OCI-LY3 (cell line): ENCODE data around the gene ERBB4.

Experiments
- H2AFZ ChIP-seq: fragments of 200-600, 300-600 bp; shearing (Covaris generic); 2 replicates; pipeline ENCODE4 v1.6.0; 2014; ENCODE audit warnings: antibody characterized with exemption, low read depth, low read length
- H3K27ac ChIP-seq: fragments of 200-600, 300-600 bp; sonication (generic); 2 replicates; pipeline ENCODE4 v1.5.1; 2014; ENCODE audit warnings: mild to moderate bottlenecking, low read length, moderate library complexity, mixed read lengths
- H3K27me3 ChIP-seq: fragments of 200-600, 300-600 bp; sonication (generic); 2 replicates; pipeline ENCODE4 v1.6.1; 2014; ENCODE audit warnings: low read depth, low read length, mixed read lengths
- H3K36me3 ChIP-seq: fragments of 200-600, 300-600 bp; sonication (generic); replicated peaks from 2 replicates; pipeline ENCODE3; 2014; ENCODE audit warnings: low read depth, low read length, mixed read lengths
- H3K4me1 ChIP-seq: fragments of 300-600, 200-600 bp; sonication (generic); 2 replicates; pipeline ENCODE4 v1.6.1; 2014; ENCODE audit warnings: low read length, mixed read lengths
- H3K4me2 ChIP-seq: fragments of 200-600, 300-600 bp; sonication (generic); 2 replicates; pipeline ENCODE4 v1.6.1; 2014; ENCODE audit warnings: low read length, mixed read lengths
- H3K4me3 ChIP-seq: fragments of 300-600, 200-600 bp; sonication (generic); 2 replicates; pipeline ENCODE4 v1.5.1; 2014; ENCODE audit warnings: antibody characterized with exemption, mild to moderate bottlenecking, low read length, moderate library complexity
- H3K79me2 ChIP-seq: fragments of 300-600, 200-600 bp; shearing (Covaris generic); 2 replicates; pipeline ENCODE4 v1.6.1; 2014; ENCODE audit warnings: mild to moderate bottlenecking, low read length, mixed read lengths
- H3K9ac ChIP-seq: fragments of 300-600, 200-600 bp; shearing (Covaris generic); 2 replicates; pipeline ENCODE4 v1.6.0; 2014; ENCODE audit warnings: mild to moderate bottlenecking, low read length, moderate library complexity
- H3K9me3 ChIP-seq: fragments of 200-600, 300-600 bp; shearing (Covaris generic); 2 replicates; pipeline ENCODE4 v1.6.1; 2014; ENCODE audit warnings: low read length, mixed read lengths; ENCODE audit not compliant: insufficient read depth
- H4K20me1 ChIP-seq: fragments of 200-600, 300-600 bp; sonication (generic); 2 replicates; pipeline ENCODE4 v1.6.1; 2016; ENCODE audit warnings: low read length, mixed read lengths; ENCODE audit not compliant: insufficient read depth
- EZH2phosphoT487 ChIP-seq: fragments of 200-600 bp; shearing (Covaris generic); IDR thresholded peaks from 2 replicates; pipeline ENCODE4 v1.6.1; 2018; ENCODE audit warnings: antibody characterized with exemption, mixed run types, low read depth
- TF ChIP-seq, protein P1 (sequence below): fragments of 200-600, 300-600 bp; sonication (generic); IDR thresholded peaks from 2 replicates; pipeline ENCODE4 v1.5.1; 2014; ENCODE audit warnings: antibody characterized with exemption, low read length, low read depth

ERBB4 gene

DNA sequence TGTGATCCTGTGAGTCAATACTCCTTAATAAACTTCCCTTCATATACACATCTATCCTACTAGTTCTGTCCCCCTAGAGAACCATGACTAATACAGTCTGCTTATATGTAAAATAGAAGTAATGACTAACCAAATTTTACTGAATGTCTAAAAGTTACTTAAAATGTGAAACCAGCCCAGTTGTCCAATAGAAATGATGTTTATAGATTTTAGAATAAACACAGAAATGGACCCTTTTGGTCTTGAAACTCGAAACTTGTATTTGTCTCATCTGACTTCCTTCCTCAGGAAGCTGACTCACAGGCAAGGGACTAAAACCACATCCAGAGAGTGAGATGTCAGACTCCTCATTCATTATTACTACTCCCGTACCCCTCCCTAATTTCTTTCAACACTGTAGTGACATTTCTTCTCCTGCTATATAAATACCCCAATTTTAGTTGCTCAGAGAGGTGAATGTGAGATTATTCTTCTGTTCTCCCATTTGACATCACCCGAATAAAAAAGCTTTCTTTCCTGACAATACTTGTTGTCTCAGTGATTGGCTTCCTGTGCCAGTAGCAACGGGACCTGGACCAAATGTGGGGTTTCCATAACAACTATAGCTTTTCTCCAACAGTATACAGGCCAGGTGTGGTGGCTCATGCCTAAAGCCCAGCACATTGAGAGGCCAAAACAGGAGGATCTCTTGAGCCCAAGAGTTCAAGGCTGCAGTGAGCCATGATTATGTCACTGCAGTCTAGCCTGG lies 486.0 kb downstream of the ERBB4 start:
- H3K27me3 ChIP-seq: no peaks in the 10 kb centered on the region
- no peak overlapping the region for H3K4me3 ChIP-seq
- peaks cover 8% of the 10 kb centered on the region; the same call in 1 of the 2 replicates for H3K9me3 ChIP-seq
- no peak for TF ChIP-seq EZH2phosphoT487
- TF ChIP-seq, protein P1, sequence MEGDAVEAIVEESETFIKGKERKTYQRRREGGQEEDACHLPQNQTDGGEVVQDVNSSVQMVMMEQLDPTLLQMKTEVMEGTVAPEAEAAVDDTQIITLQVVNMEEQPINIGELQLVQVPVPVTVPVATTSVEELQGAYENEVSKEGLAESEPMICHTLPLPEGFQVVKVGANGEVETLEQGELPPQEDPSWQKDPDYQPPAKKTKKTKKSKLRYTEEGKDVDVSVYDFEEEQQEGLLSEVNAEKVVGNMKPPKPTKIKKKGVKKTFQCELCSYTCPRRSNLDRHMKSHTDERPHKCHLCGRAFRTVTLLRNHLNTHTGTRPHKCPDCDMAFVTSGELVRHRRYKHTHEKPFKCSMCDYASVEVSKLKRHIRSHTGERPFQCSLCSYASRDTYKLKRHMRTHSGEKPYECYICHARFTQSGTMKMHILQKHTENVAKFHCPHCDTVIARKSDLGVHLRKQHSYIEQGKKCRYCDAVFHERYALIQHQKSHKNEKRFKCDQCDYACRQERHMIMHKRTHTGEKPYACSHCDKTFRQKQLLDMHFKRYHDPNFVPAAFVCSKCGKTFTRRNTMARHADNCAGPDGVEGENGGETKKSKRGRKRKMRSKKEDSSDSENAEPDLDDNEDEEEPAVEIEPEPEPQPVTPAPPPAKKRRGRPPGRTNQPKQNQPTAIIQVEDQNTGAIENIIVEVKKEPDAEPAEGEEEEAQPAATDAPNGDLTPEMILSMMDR: no peak
- H4K20me1 ChIP-seq: no peaks in the 10 kb centered on the region
- no peak overlapping the region for H3K4me2 ChIP-seq
- no peak overlapping the region for H3K27ac ChIP-seq
- H3K4me1 ChIP-seq: peaks cover 6% of the 10 kb centered on the region; the same call in 1 of the 2 replicates
- H3K36me3 ChIP-seq: peaks cover 3% of the 10 kb centered on the region
- no peaks in the 10 kb centered on the region for H3K79me2 ChIP-seq
- H3K9ac ChIP-seq: no peak overlapping the region
- no peak overlapping the region for H2AFZ ChIP-seq

DNA sequence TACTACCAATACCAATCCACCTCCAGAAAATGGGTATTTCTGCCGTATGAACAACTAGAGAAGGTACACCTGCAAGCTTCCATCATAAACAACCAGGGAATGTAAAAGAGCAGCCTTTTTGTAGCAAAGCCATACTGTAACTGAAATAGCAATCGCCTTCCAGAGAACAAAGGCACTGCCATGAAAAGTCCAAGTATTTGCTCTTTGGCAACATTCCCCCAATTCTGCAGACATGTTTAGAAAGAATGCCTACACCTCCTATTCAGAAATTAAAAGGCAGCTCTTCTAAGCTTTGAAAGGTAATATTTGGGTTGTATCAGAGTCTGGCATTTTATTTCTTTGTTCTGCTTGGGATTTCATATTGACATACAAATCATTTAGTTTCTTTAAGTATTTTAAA lies 487.7 kb downstream of the ERBB4 start:
- Histone ChIP-seq H3K4me1 (peaks cover 6% of the 10 kb centered on the region; the same call in 1 of the 2 replicates), H2AFZ (no peak overlapping the region), H3K9me3 (peaks cover 8% of the 10 kb centered on the region; the same call in 1 of the 2 replicates), H3K27me3 (no peaks in the 10 kb centered on the region), H3K27ac (no peak overlapping the region), H3K9ac (no peak overlapping the region), H3K79me2 (no peaks in the 10 kb centered on the region), H4K20me1 (no peaks in the 10 kb centered on the region), H3K36me3 (peaks cover 3% of the 10 kb centered on the region), H3K4me2 (no peak overlapping the region), H3K4me3 (no peak overlapping the region)
- TF ChIP-seq, protein P1: no peak
- TF ChIP-seq EZH2phosphoT487: no peak

DNA sequence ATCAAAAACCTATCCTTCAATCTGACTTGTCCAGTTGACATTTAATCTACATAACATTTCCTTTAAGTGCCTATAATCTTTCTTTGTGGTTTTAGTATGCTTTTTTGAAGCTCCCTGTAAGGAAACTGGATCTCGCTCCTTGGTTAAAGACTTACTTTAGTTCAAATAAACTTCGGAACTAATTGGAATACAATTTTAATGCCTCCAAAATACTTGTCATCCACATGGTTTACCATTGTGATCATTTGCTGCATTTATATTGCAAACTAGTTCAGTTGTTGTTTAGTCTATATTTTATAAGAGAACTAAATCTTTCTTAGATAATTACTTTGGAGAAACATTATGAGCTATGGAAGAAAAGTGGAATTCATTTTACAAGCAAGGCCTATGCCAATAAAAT lies 496.0 kb downstream of the ERBB4 start:
- no peak overlapping the region for H3K4me2 ChIP-seq
- H3K4me1 ChIP-seq: no peaks in the 10 kb centered on the region
- H3K36me3 ChIP-seq: no peaks in the 10 kb centered on the region
- no peak overlapping the region for H3K27ac ChIP-seq
- H3K9ac ChIP-seq: no peak overlapping the region
- no peak overlapping the region for H3K4me3 ChIP-seq
- no peaks in the 10 kb centered on the region for H3K9me3 ChIP-seq
- no peaks in the 10 kb centered on the region for H3K79me2 ChIP-seq
- H2AFZ ChIP-seq: no peak overlapping the region
- H4K20me1 ChIP-seq: no peaks in the 10 kb centered on the region
- no peaks in the 10 kb centered on the region for H3K27me3 ChIP-seq
- TF ChIP-seq, protein P1: no peak
- no peak for TF ChIP-seq EZH2phosphoT487

DNA sequence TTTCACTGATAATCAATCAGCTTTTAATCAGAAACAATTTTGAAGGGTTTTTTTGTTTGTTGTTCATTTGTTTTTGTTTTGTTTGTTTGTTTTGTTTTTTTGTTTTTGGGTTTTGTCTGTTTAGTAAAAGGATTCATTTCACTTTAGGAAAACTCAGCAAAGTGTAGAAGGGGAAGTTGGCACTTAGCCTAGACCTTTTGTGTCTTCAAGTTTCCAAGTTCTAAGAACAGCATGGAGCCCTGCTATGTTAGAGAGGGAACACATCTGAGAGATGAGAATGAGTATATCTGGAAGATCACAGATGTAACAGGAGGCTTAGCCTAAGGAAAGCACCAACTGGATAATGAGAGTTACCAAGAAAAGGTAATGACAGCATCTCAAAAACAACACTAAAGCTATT lies 501.5 kb downstream of the ERBB4 start:
- TF ChIP-seq, protein P1: no peak
- TF ChIP-seq EZH2phosphoT487: no peak
- Histone ChIP-seq H3K79me2 (no peaks in the 10 kb centered on the region), H3K4me2 (no peak overlapping the region), H3K4me1 (no peaks in the 10 kb centered on the region), H3K27me3 (no peaks in the 10 kb centered on the region), H3K27ac (no peak overlapping the region), H3K9ac (no peak overlapping the region), H4K20me1 (no peaks in the 10 kb centered on the region), H2AFZ (no peak overlapping the region), H3K4me3 (no peak overlapping the region), H3K9me3 (no peaks in the 10 kb centered on the region), H3K36me3 (no peaks in the 10 kb centered on the region)
